ENCODE data around the gene PNMA8B.

PNMA8B gene

GRCh38 chr19:46529622-46530451 lies 34.2 kb upstream of the PNMA8B start (continued):
- TF ChIP-seq HOXD13 (CRISPR knock-in tag; IDR thresholded peaks at IDR 0.05; ENCODE audit: borderline replicate concordance): no peak
- TF ChIP-seq ZNF146 (tag by site-specific recombination; IDR thresholded peaks at IDR 0.05): no peak
- TF ChIP-seq PBX3 (CRISPR knock-in tag; IDR thresholded peaks at IDR 0.05): no peak
- peak; percentile 83 for TF ChIP-seq ZBTB17 (tag by site-specific recombination; IDR thresholded peaks at IDR 0.05)
- TF ChIP-seq ZNF561 (tag by site-specific recombination; IDR thresholded peaks at IDR 0.05; ENCODE audit: borderline replicate concordance): no peak
- peak; percentile 76 for TF ChIP-seq ZNF654 (tag by site-specific recombination; IDR thresholded peaks at IDR 0.05; ENCODE audit: low read depth)
- TF ChIP-seq ZNF214 (tag by site-specific recombination; IDR thresholded peaks at IDR 0.05; ENCODE audit: borderline replicate concordance): no peak
- TF ChIP-seq ZBTB6 (tag by site-specific recombination; IDR thresholded peaks at IDR 0.05): peak; percentile 72; the same call in 1 of the 2 replicates
- TF ChIP-seq, protein P1, sequence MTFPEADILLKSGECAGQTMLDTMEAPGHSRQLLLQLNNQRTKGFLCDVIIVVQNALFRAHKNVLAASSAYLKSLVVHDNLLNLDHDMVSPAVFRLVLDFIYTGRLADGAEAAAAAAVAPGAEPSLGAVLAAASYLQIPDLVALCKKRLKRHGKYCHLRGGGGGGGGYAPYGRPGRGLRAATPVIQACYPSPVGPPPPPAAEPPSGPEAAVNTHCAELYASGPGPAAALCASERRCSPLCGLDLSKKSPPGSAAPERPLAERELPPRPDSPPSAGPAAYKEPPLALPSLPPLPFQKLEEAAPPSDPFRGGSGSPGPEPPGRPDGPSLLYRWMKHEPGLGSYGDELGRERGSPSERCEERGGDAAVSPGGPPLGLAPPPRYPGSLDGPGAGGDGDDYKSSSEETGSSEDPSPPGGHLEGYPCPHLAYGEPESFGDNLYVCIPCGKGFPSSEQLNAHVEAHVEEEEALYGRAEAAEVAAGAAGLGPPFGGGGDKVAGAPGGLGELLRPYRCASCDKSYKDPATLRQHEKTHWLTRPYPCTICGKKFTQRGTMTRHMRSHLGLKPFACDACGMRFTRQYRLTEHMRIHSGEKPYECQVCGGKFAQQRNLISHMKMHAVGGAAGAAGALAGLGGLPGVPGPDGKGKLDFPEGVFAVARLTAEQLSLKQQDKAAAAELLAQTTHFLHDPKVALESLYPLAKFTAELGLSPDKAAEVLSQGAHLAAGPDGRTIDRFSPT (tag by site-specific recombination; IDR thresholded peaks at IDR 0.05): no peak
- peak; percentile 29; the same call in 1 of the 2 replicates for TF ChIP-seq ZNF366 (tag by site-specific recombination; conservative IDR thresholded peaks at IDR 0.05)
- TF ChIP-seq ZNF362 (tag by site-specific recombination; IDR thresholded peaks at IDR 0.05): no peak
- no peak for TF ChIP-seq GFI1B (tag by site-specific recombination; IDR thresholded peaks at IDR 0.05)
- TF ChIP-seq ZNF394 (tag by site-specific recombination; IDR thresholded peaks at IDR 0.05; ENCODE audit: borderline replicate concordance): no peak
- peak; percentile 47; the same call in 1 of the 2 replicates for TF ChIP-seq SP7 (tag by site-specific recombination; IDR thresholded peaks at IDR 0.05)
- peak; percentile 65 for TF ChIP-seq KLF7 (tag by site-specific recombination; IDR thresholded peaks at IDR 0.05; ENCODE audit: borderline replicate concordance)
- TF ChIP-seq, protein P2, sequence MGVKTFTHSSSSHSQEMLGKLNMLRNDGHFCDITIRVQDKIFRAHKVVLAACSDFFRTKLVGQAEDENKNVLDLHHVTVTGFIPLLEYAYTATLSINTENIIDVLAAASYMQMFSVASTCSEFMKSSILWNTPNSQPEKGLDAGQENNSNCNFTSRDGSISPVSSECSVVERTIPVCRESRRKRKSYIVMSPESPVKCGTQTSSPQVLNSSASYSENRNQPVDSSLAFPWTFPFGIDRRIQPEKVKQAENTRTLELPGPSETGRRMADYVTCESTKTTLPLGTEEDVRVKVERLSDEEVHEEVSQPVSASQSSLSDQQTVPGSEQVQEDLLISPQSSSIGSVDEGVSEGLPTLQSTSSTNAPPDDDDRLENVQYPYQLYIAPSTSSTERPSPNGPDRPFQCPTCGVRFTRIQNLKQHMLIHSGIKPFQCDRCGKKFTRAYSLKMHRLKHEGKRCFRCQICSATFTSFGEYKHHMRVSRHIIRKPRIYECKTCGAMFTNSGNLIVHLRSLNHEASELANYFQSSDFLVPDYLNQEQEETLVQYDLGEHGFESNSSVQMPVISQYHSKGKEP (tag by site-specific recombination; IDR thresholded peaks at IDR 0.05): no peak
- TF ChIP-seq ZNF544 (tag by site-specific recombination; IDR thresholded peaks at IDR 0.05): no peak
- TF ChIP-seq ZNF701 (tag by site-specific recombination; IDR thresholded peaks at IDR 0.05): no peak
- no peak for TF ChIP-seq ZNF626 (tag by site-specific recombination; IDR thresholded peaks at IDR 0.05)
- TF ChIP-seq KLF10 (tag by site-specific recombination; IDR thresholded peaks at IDR 0.05): no peak
- TF ChIP-seq, protein P3, sequence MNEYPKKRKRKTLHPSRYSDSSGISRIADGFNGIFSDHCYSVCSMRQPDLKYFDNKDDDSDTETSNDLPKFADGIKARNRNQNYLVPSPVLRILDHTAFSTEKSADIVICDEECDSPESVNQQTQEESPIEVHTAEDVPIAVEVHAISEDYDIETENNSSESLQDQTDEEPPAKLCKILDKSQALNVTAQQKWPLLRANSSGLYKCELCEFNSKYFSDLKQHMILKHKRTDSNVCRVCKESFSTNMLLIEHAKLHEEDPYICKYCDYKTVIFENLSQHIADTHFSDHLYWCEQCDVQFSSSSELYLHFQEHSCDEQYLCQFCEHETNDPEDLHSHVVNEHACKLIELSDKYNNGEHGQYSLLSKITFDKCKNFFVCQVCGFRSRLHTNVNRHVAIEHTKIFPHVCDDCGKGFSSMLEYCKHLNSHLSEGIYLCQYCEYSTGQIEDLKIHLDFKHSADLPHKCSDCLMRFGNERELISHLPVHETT (tag by site-specific recombination; IDR thresholded peaks at IDR 0.05): no peak
- no peak for TF ChIP-seq ZBTB21 (tag by site-specific recombination; IDR thresholded peaks at IDR 0.05)
- TF ChIP-seq ZNF580 (tag by site-specific recombination; IDR thresholded peaks at IDR 0.05): peak; percentile 55; the same call in 1 of the 2 replicates
- no peak; the same call in 1 of the 2 replicates for TF ChIP-seq ZFP69B (tag by site-specific recombination; IDR thresholded peaks at IDR 0.05)
- TF ChIP-seq ZNF350 (tag by site-specific recombination; IDR thresholded peaks at IDR 0.05): no peak
- TF ChIP-seq ZNF302 (tag by site-specific recombination; IDR thresholded peaks at IDR 0.05; ENCODE audit: low read depth): no peak
- TF ChIP-seq ZNF148 (tag by site-specific recombination; IDR thresholded peaks at IDR 0.05; ENCODE audit: borderline replicate concordance): no peak

Data from HEK293 (cell line).